LNCaP clone FGC (cell line): ENCODE data around the gene HIF1AN.

ENCODE experiments used
- DNase-seq: peaks from one replicate; pipeline ENCODE4 v3.0.0-alpha.2; 2011; ENCODE audit warnings: low read depth
- H3K4me3 ChIP-seq: 2 replicates; pipeline ENCODE4 v1.5.1; 2011; ENCODE audit warnings: mild to moderate bottlenecking, low read depth, low read length, control low read depth
- CTCF ChIP-seq: IDR thresholded peaks from 2 replicates; pipeline ENCODE4 v1.5.1; 2012; ENCODE audit warnings: mild to moderate bottlenecking; ENCODE audit not compliant: control insufficient read depth, insufficient read depth; ENCODE audit errors: extremely low read depth

The HIF1AN gene

GRCh38 chr10:100544950-100545349 is 9.2 kb downstream of the HIF1AN start:
- DNase-seq = no peak

GRCh38 chr10:100551196-100551595 is 15.5 kb downstream of the HIF1AN start:
- TF ChIP-seq CTCF = no peak
- no peak overlapping the region for H3K4me3 ChIP-seq
- DNase-seq = no peak

More at GRCh38 chr10:100544950-100545349, 9.2 kb downstream of the HIF1AN start:
- no peak overlapping the region for H3K4me3 ChIP-seq
- TF ChIP-seq CTCF = no peak

- no peak for TF ChIP-seq CTCF
- DNase-seq = no peak
- no peak overlapping the region for H3K4me3 ChIP-seq
These were observed 16.0 kb downstream of the HIF1AN start for GRCh38 chr10:100551738-100552137.

GRCh38 chr10:100553929-100554328 is 18.2 kb downstream of the HIF1AN start:
- DNase-seq = no peak
- H3K4me3 ChIP-seq = no peak overlapping the region
- TF ChIP-seq CTCF = no peak

- TF ChIP-seq CTCF = no peak
- DNase-seq = no peak
- H3K4me3 ChIP-seq = no peak overlapping the region
These were observed 19.2 kb downstream of the HIF1AN start for GRCh38 chr10:100554902-100555301.

GRCh38 chr10:100560248-100560647 is 24.5 kb downstream of the HIF1AN start:
- H3K4me3 ChIP-seq = no peak overlapping the region
- no peak for TF ChIP-seq CTCF
- no peak for DNase-seq

- no peak for DNase-seq
- no peak for TF ChIP-seq CTCF
- no peak overlapping the region for H3K4me3 ChIP-seq
These were observed 25.3 kb downstream of the HIF1AN start for GRCh38 chr10:100561005-100561404.
